ENCODE measurements around the gene SET.
A peak's percentile ranks its signal among the peaks of the same experiment; 100 is the strongest.

Gene SET

GRCh38 chr9:128713411-128713780 is 24.4 kb downstream of the SET start:
- no peak for DNase-seq

DNA sequence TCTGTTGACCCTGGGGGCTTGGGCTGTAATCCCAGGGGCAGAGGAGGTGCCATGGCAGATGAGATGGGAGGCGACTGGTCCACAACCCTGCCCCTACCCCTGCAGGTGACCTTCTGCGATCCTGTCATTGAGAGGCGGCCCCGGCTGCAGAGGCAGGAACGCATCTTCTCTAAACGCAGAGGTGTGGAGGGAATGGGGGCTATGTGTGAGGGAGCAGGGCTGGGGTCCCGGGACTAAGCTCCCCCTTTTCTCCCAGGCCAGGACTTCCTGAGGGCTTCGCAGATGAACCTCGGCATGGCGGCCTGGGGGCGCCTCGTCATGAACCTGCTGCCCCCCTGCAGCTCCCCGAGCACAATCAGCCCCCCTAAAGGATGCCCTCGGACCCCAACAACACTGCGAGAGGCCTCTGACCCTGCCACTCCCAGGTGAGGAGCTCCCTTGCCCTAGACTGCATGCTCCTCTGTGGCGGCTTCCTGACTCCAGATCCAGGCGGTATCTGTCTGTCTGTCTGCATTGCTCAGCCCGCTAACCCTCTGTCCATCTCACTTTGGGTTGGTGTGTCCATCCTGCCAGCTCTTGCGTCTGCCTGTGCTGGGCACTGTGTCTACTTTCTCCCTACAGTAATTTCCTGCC is 25.0 kb downstream of the SET start:
- no peak for DNase-seq

DNA sequence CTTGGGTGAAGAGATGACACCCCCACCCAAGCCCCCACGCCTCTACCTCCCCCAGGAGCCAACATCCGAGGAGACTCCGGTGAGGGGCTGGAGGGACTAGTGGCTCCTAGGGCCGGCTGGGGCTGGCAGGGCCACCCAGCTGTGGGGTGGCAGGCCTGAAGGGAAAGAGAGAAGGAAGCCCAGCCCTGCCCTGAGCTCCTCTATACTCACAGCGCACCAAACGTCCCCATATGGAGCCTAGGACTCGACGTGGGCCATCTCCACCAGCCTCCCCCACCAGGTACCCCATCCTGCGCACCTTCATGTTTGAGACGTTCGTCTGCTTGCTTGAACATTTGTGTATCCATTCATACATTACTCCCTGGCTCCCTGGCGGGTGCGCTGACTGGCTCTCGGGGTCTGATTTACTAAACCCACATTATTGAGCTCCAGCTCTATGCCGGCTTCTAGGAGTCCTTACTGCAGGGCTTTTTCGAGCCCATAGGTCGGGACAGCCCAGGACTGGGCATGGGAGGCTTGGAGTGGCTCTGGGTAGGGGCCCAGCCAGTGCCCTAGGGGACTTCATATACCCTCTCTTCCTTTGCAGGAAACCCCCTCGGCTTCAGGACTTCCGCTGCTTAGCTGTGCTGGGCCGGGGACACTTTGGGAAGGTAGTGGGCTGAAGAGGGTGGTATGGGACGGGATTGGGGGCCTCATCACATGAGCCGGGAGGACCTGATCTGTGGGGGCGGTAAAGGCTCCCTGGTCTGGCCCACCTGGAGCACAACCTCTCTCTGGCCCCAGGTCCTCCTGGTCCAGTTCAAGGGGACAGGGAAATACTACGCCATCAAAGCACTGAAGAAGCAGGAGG is 25.8 kb downstream of the SET start:
- DNase-seq, result no peak

DNA sequence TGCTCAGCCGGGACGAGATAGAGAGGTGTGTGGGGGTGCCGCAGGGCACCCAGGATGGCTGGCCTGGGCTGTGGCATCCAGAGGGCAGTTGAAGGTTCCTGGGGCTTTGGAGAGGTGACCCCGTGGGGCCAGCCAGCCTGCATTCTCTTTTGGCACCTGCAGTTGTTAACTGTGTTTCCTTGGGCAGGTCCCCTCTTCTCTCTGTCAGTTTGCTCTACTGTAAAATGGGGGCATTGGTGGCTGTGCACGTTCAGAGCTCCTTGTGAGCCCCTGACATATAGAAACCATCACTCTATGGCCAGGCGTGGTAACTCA is 26.4 kb downstream of the SET start:
- no peak for DNase-seq

DNA sequence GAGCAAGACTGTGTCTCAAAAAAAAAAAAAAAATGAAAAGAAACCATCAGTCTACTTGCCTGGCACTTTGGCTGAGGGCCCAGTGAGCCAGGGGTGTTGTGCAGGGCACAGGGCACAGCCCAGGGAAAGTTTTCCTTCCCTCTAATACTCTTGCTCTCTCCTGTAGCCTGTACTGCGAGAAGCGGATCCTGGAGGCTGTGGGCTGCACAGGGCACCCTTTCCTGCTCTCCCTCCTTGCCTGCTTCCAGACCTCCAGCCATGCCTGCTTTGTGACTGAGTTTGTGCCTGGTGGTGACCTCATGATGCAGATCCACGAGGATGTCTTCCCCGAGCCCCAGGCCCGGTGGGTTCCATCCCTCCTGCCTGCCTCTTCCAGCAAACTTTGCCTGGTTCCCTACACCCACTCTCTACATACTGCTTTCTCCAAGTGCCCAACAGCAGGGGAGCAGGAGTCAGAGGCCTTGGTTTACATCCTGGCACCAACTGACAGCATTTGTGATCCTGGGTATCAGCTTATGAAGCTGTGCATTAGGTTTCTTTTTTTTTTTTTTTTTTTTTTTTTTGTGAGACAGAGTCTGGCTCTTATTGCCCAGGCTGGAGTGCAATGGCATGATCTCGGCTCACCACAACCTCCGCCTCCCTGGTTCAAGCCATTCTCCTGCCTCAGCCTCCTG is 27.7 kb downstream of the SET start:
- DNase-seq, result no peak

DNA sequence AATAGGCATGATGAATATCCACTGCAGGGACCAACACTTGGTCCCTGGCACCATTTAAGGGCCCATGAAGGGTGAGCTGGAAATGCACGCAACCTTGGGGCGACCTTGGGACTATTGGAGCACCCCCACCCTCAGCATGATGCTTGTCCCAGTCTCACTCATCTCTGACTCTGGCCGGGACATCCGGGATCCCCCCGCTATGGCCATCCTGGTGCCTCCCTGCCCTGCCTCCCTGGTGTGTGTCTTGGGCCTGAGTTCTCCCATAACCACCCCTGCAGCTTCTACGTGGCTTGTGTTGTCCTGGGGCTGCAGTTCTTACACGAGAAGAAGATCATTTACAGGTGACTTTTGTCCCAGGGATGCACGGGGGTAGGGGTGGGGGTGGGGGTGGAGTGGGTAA is 29.0 kb downstream of the SET start:
- no peak for DNase-seq

DNA sequence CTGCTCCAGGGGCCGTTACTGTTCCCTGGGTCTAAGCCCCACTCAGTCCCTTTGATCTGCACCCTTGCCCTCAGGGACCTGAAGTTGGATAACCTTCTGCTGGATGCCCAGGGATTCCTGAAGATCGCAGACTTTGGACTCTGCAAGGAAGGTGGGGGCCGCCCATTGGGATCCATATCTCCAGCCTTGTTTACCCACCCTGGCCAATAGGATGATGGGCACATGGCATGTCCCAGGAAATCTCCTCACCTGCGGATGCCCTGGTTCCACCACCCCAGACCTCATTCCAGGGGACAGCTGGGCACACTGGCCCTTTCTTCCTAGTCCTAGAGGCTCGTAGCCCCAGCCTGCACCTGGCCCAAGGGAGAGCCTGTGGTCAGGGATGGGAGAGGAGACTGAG is 29.5 kb downstream of the SET start:
- no peak for DNase-seq

- no peak for DNase-seq
Observed at GRCh38 chr9:128719919-128720605, 31.0 kb downstream of the SET start.

DNA sequence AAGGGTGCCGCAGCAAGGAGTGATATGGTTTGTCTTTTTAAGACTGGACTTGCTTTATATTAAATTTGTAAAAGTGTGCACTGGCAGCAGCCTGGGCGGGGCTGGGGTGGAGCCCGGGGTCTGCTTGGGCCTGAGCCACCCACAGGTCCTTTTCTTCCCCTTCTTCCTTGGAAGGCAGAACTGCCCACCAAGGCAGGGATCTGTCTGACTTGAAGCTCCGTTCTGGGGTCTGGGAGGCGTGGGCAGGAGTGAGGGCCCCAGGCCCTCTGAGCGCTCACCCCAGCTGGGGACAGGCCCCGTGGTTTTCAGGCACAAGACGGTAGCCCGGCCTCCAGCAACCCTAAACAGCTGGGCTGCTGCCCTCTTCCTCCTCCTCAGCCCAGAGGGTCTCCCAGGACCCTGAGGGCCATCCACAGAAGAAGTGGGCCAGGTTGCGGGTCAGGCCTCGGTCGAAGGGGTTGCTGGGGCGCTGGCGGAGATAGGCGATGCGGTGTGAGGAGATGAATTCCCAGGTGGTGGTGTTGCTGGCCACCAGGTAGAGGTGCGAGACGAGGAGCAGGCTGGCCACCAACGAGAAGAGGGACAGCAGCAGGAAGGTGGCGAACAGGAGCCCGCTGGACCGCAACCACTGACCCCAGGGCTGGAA is 31.9 kb downstream of the SET start:
- no peak for DNase-seq

DNA sequence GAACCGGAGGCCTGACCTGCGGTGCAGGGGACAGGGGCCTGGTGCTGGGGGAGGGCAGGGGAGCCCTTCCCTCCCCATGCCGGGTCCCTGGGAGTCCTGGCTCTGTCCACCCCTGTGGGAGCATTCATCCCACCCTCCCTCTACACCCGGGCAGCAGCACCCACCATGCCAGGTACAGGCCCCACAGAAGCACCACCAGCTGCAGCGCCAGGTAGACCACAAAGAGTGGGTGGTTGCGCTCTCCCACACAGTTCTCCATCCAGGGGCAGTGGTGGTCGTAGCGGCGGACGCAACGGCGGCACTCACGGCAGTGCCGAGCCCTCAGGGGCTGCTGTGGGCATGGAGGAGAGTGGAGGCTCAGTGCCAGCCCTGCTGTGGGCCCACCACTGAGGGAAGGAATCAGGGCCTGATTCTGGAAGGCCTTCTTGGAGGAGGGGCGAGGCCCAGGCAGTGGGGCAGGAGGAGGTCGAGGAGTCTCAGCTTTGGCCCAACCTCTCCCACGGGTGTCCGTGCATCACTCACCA is 32.5 kb downstream of the SET start:
- DNase-seq, result no peak

DNA sequence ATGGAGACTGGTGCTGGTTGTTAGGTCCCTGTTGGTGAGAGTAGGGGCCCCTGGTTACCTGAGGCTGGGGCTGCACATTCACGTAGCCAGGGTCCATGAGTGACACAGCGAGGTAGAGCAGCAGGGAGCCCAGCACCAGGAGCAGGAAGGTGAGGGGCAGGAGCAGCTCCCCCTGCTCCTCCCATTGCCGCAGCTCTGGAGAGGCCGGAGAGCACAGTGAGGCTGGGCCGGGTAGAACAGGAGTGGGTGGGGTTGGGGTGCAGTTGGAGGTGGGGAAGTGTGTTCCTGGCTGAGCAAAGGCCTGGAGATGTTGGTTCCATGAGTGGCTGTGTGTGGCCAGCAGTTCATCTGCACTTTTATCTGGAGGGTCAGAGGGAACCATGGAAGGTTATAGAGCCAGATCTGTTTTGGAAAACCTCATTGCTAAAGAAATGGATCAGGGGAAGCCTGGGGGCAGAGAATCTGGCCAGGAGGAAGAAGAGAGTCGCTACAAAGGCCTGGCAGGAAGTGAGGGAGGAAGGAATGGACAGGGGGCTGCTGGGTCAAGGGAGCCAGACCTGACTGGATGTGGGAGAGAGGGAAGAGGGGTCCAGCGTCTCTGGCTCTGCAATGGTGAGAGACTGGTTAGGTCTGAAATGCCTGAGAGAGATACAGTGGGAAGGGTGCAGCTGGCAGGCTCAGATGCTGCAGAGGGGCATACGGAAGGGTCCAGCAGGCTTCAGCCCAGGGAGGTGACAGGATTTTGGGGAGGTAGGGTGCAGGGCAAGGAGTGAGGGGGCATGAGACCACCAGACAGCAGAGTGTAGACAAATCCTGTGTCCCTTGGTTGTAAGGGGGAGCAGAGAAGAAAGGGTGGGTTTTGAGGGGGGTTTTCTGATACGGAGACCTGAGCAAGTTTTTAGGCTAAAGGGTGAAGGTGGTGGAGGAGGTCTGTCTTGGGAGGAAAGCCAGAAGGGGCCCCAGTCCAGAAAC is 33.6 kb downstream of the SET start:
- no peak for DNase-seq

DNA sequence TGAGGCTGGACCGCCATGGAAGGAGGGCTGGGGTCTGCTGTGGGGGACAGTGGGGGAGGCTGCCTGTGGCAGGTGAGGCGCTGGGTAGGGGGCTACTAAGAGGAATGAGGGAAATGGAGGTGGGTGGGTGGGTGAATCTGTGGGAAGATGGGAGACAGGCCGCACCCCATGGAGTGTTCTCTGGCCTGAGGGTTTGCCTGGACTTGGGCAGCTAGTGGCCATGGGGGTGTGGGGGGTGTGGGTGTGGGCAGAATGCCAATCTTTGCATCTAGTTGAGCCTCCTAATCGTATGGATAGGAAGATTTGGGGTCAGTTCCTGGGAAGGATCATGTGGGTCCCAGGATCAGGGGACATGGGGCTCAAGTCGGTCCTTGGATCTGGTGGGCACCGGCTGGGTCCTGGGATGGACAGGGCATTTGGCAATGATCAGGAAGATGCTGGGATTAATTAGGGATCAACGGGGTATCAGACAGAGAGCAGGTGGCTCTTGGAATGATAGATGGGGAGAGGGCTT is 34.4 kb downstream of the SET start:
- DNase-seq, result no peak

- DNase-seq, result peak; percentile 97 to 99 (median 98)
Observed at GRCh38 chr9:128723866-128724743, 35.1 kb downstream of the SET start, which contains the start of gene ZDHHC12. ZDHHC12 (minus strand) TSS chr9:128724127; CDS start chr9:128724093, 34 bp downstream.

GRCh38 chr9:128724744-128725211 is 35.8 kb downstream of the SET start:
- no peak for DNase-seq

DNA sequence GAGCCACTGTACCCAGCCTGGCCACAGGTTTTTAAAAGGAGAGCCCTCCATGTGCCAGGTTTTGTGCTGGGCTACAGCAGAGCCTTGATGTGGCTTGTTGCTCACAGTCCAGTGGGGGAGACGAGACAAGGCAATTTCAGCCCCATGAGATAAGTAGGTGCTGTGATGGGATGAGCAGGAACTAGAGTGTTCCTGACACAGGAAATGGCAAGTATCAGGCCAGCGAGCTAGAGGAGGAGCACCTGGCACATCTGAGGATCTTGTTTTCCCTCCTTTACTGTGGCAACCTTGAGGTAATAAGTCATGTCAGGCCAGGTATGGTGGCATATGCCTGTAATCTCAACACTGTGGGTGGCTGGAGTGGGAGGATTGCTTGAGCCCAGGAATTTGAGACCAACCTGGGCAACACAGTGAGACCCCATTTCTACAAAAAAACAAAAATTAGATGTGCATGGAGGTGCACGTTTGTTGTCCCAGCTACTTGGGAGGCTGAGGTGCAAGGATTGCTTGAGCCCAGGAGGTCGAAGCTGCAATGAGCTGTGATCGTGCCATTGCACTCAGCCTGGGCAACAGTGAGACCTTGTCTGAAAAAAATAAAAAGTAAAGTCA is 38.7 kb downstream of the SET start:
- DNase-seq, result no peak

DNA sequence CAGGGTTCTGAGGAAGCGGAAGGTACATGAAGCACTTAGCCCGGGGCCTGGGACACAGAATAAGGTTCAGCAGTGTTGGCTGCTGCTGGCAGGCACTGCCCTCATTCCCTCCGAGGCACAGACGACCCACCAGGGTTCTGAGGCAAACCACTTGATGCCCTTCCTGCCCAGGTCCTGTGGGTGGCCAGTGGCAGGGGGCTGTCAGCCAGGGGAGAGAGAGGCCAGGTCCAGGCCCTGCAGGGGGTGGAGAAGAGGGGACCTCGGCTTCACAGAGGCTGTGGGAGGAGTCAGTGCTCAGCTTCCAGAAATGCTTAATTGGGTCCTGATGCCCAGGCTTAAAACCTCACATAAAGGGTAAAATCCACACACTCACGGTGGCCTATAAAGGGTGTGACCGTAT is 39.3 kb downstream of the SET start:
- DNase-seq, result no peak

- no peak for DNase-seq
Observed at GRCh38 chr9:128729302-128729701, 40.3 kb downstream of the SET start.

DNA sequence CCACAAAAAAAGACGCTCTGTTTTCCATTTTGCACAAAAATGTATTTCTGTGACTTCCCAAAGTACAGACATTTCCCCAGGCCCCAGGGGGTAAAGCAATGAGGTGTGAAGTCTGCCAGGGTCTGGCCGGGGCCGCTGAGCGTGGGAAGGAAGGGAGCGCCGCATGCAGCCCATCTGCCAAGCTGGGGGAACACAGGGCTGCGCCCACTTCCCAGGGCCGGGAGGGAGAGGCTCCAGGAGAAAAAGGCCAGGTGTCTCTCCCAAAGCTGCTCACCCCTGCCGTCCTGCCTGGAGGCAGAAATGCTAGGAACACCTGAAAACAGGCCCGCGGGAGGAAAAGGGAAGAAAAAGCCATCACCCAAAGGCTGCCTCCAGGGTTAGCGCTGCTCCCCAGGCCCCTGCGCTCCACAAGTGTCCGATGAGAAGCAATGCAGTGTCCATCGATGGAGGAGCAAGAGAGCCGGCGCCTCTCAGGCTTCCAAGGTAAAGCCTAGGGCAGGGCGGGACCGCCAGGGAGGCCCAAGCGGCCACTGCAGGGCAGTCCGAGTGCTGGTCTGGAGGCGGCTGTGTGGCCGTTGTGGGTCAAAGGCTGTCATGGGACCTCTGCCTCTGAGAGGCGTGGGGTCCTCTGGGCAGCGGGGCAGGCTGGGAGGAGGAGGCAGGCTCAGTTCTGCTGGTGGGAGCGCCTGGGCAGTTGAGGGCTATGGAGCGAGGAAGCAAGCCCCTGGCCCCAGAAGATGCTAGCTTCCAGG is 40.9 kb downstream of the SET start:
- DNase-seq, result no peak

DNA sequence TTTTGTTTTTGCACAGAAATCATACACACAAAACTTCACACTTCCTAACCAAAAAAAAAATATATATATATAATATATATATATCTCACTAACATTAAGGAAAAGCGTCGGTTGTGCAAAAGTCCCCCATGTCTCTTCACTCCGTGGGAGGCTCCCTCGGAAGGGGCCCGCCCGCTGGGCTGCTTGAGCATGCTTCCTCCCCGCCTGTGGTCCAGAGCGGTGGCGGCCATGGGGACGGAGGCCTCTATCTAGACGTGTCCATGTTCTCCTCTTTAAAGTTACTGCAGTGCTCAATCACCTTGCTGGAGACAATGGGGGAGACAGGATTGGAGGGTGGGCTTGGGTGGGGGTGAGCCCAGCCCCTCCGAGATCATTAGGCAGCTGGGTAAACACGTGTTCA is 42.1 kb downstream of the SET start:
- no peak for DNase-seq
